Measurements from ENCODE around the gene LIMK1.

Gene LIMK1

DNA sequence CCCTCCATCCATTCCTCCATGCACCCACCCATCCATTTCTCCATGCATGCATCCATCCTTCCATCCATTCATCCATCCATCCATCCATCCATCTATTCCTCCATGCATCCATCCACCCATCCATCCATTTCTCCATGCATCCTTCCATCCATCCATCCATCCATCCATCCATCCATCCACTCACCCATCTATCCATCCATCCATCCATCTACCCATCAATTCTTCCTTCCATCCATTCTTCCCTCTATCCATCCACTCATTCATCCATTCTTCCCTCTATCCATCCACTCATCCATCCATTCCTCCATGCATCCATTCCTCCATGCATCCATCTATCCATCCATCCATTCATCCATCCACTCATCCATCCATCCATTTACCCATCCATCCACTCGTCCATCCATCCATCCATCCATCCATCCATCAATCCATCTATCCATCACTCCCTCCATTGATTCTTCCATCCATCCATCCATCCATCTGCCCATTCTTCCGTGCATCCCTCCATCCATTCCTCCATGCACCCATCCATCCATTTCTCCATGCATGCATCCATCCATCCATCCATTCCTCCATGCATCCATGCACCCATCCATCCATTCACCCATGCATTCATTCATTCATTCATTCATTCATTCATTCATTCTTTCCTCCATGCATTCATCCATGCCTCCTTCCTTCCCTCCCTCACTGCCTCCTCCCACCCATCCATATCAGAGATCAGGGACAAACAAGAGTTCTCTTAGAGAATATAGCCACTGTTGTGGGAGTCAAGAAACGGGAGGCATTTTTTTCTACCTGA is 33.4 kb upstream of the LIMK1 start:
- TF ChIP-seq, protein P1, sequence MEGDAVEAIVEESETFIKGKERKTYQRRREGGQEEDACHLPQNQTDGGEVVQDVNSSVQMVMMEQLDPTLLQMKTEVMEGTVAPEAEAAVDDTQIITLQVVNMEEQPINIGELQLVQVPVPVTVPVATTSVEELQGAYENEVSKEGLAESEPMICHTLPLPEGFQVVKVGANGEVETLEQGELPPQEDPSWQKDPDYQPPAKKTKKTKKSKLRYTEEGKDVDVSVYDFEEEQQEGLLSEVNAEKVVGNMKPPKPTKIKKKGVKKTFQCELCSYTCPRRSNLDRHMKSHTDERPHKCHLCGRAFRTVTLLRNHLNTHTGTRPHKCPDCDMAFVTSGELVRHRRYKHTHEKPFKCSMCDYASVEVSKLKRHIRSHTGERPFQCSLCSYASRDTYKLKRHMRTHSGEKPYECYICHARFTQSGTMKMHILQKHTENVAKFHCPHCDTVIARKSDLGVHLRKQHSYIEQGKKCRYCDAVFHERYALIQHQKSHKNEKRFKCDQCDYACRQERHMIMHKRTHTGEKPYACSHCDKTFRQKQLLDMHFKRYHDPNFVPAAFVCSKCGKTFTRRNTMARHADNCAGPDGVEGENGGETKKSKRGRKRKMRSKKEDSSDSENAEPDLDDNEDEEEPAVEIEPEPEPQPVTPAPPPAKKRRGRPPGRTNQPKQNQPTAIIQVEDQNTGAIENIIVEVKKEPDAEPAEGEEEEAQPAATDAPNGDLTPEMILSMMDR (conservative IDR thresholded peaks at IDR 0.05; ENCODE audit: low read length) = no peak
- no peak overlapping the region for H3K4me3 ChIP-seq (ENCODE audit: low read length)
- no peak for DNase-seq (ENCODE audit: low read depth)

DNA sequence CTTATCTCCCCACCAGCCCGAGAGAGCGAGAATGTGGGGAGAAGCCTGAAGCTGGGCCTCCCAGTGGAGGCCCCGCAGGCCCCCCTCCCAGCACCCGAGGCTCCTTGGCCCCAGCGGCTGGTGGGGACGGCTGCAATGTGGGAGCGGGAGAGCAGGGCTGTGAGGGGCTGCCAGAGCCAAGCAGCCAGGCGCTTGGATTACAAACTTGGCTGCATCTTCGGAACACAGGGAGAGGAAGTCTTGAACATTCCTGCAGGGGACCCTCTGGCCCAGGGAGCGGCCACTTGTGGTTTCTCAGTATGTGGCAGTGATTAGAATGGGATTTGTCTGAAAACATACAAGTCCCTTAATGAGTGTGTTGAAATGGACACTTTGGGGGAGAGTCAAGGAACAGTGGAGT is 32.4 kb upstream of the LIMK1 start:
- TF ChIP-seq, protein P1 (conservative IDR thresholded peaks at IDR 0.05; ENCODE audit: low read length) = no peak
- no peak for DNase-seq (ENCODE audit: low read depth)
- H3K4me3 ChIP-seq (ENCODE audit: low read length) = no peak overlapping the region

DNA sequence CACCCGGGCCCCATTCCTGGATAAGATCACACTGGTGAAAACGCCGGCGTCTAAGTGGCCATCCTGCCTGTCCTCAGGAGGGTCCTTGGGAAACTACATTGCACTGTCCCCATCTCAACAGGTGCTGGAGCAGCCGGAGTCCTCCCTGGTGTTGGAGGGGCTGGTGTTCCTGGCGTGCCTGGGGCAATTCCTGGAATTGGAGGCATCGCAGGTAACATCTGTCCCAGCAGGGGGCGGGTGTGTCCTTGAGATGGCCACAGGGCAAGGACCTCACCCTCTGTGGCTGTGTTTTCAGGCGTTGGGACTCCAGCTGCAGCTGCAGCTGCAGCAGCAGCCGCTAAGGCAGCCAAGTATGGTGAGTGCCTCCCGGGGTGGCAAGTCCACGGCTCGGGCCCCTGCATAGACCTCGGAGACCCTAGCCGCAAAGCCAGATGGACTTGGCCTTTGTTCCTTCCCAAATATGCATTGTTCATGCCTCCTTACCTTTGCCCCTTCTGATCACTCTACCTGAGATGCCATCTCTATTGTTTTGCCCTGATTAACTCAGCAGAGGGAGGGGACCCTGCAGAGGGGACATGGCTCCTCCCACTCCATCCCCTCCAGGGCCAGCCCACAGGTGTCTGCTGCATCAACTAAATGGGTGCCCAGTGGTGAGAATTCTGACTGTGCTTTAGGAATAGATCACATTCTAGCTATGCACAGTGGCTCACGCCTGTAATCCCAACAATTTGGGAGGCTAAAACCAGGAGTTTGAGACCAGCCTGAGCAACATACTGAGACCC is 31.8 kb upstream of the LIMK1 start:
- no peak for DNase-seq (ENCODE audit: low read depth)
- TF ChIP-seq, protein P1 (conservative IDR thresholded peaks at IDR 0.05; ENCODE audit: low read length) = peak; percentile 38

DNA sequence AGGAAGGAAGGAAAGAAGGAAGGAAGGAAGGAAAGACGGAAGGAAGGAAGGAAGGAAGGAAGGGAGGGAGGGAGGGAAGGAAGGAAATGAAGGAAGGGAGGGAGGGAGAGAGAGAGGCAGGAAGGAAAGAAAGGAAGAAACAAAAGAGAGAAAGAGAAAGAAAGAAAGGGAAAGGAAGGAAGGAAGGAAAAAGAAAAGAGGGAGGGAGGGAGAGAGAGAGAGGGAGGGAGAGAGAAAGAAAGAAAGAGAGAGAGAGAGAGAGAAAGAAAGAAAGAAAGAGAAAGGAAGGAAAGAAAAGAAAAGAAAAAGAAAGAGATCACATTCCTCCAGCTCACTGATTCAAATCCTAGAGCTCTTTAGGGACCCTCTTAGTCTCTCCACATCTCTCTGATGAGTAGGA is 31.0 kb upstream of the LIMK1 start:
- no peak overlapping the region for H3K4me3 ChIP-seq (ENCODE audit: low read length)
- TF ChIP-seq, protein P1 (conservative IDR thresholded peaks at IDR 0.05; ENCODE audit: low read length) = no peak
- no peak for DNase-seq (ENCODE audit: low read depth)

More for the DNA sequence above, 31.8 kb upstream of the LIMK1 start:
- no peak overlapping the region for H3K4me3 ChIP-seq (ENCODE audit: low read length)

DNA sequence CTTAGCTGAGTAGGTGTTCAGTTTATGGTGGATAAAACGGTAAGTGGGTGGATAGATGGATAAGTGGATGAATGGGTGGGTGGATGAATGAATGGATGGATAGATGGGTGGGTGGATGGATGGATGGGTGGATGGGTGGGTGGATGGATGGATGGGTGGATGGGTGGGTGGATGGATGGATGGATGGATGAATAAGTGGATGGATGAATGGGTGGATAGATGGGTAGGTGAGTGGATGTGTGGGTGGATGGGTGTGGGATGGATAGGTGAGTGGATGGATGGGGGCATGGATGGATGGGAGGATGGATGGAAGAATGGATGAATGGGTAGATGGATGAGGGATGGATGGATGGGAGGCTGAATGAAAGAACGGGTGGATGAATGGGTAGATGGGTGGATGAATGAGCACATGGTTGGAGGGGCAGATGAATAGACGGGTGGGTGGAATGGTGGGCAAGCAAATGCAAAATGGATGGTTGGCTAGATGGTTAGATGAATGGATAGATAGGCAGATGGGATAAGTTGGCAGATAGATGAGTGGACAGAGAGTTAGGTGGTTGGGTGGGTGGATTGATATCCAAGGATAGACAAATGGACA is 29.9 kb upstream of the LIMK1 start:
- H3K4me3 ChIP-seq (ENCODE audit: low read length) = no peak overlapping the region
- TF ChIP-seq, protein P1 (conservative IDR thresholded peaks at IDR 0.05; ENCODE audit: low read length) = no peak
- DNase-seq (ENCODE audit: low read depth) = no peak

DNA sequence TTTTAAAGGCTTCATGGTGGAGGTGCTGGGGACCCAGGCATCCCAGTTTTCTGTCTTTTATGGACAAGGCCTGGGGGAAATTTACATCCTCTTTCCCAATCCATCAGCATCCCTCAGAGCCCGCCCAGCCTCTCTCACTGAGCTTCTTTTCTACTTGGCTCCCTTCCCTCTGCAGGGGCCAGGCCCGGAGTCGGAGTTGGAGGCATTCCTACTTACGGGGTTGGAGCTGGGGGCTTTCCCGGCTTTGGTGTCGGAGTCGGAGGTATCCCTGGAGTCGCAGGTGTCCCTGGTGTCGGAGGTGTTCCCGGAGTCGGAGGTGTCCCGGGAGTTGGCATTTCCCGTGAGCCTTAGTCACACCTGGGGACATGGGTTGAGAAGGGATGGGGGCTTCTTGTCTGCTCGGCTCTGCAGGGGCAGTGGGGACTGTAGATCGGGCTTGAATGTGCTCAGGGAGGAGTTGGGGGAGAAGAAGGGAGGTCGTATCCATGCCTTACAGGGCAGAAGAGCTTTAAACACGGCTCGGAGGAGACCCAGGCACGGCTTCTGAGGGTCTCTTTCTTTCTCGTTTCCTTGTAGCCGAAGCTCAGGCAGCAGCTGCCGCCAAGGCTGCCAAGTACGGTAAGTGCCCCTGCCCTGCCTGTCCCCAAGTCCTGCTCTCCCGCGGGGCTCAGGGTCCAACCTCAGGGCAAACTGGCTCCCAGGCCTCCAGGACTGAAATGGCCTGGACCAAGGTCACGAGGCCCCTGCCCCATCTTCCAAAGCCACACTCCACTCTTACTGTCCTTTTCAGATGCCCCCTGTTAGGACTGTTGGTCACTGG is 27.3 kb upstream of the LIMK1 start:
- no peak overlapping the region for H3K4me3 ChIP-seq (ENCODE audit: low read length)
- TF ChIP-seq, protein P1 (conservative IDR thresholded peaks at IDR 0.05; ENCODE audit: low read length) = no peak
- DNase-seq (ENCODE audit: low read depth) = no peak

Measured in AG10803 (cell line).